Fibroblast of pulmonary artery (primary cell): Measurements from ENCODE around the gene TAS2R20.

Experiments used
- DNase-seq: peaks from one replicate; pipeline ENCODE4 v3.0.0-alpha.2; 2010; ENCODE audit warnings: low read depth
- H3K4me3 ChIP-seq: replicated peaks from 2 replicates; pipeline ENCODE4 v1.5.1; 2011; ENCODE audit warnings: low read depth, mild to moderate bottlenecking, control low read depth, low read length, moderate library complexity
- TF ChIP-seq, protein P1 (sequence below): IDR thresholded peaks from 2 replicates; pipeline ENCODE4 v1.5.1; 2011; ENCODE audit warnings: mild to moderate bottlenecking, control low read depth, low read length, inconsistent platforms; ENCODE audit errors: missing control alignments

The TAS2R20 gene

DNA sequence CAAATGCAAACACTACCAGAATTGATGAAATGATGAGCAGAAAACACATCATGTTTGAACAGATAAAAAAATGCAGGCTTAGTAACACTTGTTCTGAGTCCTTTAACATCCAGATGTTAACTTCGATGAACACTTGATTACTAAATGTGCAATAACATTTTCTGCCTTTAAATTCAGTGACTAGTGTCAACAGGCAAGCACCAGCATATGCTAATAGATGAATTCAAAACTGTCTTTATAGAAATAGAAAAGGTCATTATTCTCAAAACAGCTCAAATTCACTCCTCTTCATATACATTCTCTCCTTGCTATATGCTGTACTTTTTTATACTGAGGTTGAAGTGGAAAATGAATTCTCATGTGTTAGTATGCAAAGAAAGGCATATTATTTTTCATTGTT is 24.4 kb upstream of the TAS2R20 start, which contains the start of gene TAS2R19:
TSS of gene TAS2R19 (minus strand) at position 101 of the 400 bp plus-strand sequence. CDS start at position 52, 49 bp downstream.
- TF ChIP-seq, protein P1, sequence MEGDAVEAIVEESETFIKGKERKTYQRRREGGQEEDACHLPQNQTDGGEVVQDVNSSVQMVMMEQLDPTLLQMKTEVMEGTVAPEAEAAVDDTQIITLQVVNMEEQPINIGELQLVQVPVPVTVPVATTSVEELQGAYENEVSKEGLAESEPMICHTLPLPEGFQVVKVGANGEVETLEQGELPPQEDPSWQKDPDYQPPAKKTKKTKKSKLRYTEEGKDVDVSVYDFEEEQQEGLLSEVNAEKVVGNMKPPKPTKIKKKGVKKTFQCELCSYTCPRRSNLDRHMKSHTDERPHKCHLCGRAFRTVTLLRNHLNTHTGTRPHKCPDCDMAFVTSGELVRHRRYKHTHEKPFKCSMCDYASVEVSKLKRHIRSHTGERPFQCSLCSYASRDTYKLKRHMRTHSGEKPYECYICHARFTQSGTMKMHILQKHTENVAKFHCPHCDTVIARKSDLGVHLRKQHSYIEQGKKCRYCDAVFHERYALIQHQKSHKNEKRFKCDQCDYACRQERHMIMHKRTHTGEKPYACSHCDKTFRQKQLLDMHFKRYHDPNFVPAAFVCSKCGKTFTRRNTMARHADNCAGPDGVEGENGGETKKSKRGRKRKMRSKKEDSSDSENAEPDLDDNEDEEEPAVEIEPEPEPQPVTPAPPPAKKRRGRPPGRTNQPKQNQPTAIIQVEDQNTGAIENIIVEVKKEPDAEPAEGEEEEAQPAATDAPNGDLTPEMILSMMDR, result no peak
- DNase-seq, result no peak
- no peak within 1 kb of the TSS for H3K4me3 ChIP-seq

DNA sequence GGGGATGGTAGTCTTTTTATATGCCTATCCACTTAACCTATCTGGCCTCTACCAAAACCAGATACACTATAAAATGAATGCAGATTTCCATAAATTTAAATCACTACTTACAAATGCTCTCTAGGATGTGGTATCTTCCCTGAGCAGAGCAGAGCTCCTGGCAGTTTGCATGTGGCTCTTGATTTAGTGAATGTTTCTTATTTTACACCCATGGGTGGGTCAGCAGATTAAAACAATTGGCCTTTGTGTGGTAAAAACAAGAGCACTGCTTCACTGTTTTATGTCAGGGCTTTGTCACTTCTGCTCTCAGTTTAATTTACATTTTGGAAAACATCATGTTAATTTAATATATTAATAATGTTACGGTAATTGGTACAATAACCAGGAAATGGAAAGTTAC is 18.8 kb upstream of the TAS2R20 start:
- TF ChIP-seq, protein P1, result no peak

DNA sequence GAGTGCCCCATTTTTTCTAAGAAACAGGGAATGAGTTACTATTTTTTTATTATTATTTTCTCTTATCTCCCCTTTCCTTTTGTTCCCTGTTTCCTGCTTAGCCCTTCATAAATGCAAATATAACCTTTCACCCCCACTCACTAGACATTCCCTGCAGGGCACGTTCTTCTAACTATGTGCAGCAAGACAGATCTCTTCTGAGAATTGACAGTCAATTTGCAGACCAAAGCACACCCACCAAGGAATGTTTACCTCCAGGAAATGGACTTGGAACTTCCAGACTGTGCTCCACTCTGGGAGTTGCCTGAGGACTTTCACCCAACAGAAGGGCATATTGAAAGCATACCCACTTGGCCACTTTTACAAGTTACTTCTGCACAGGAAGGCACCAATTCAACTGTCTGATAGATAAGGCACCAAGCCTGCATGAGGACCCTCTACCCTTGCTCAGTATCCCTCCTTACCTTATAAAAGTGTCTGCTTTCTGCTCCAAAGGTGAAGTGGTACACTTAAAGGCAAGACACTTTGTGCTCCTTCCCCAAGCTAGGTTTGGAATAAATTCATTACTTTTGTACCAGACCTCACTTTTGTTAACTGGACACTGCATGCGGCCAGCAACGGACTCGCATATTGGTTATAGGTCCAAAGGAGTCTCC is 17.8 kb upstream of the TAS2R20 start:
- peak; percentile 10 for DNase-seq
- TF ChIP-seq, protein P1, result no peak
- no peak overlapping the region for H3K4me3 ChIP-seq

More for the DNA sequence above, 18.8 kb upstream of the TAS2R20 start:
- DNase-seq, result no peak
- H3K4me3 ChIP-seq, result no peak overlapping the region

DNA sequence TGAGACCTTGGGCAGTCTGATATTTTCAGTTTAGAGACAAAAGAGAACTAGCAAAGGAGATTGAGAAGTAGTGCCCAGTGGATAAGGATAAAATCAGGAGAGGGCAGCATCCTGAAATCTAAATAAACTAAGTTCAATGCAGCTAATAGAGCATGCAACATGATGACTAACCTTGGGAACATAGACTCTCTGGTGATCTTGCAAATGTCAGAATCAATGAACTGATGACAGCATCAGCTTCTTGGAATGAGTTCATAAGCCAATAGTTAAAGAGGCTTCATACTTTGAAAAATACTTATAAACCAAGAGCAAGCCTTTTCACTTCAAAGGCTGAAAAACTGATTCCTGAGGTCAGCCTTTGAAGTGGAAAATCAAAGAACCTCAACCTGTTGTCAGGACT is 16.1 kb upstream of the TAS2R20 start:
- TF ChIP-seq, protein P1, result no peak
- H3K4me3 ChIP-seq, result no peak overlapping the region
- DNase-seq, result peak; percentile 15

DNA sequence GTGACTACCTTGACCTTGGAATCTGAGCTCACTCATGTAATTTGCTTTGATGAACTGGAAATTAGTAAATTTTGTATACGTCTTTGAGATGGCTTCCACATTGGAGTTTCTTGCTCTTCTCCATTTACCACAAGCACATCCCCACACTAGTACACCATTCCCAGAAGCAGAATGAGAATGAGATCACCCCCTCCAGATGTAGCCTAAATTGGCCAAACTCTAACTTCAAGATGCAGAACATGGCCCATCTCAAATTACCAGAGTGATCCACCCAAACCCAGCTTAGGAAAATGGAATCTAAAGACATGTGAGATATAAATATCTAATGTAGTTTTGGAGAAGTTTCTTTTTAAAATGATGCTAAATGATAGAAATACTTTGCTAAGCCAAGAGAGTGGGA is 9.5 kb upstream of the TAS2R20 start:
- TF ChIP-seq, protein P1, result no peak
- H3K4me3 ChIP-seq, result no peak overlapping the region
- DNase-seq, result no peak

DNA sequence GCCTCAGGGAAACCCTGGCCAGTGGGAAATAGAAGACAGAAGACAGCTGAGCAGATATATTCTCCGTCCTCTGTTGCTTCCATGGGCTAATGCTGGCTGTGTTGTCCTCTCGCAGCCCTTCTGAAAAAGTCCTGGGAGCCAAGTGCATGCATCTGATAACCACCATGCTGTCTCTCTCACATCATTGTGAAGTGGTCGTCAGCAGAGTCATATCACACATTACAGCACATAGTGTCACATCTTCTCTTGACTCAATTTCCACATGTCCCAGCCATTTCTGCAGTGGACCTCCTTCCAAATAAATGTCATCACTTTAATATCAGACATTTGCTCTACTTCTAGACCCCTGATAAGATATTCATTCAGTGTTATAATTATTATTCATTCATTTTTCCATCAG is 3.8 kb downstream of the TAS2R20 start:
- no peak for DNase-seq
- TF ChIP-seq, protein P1, result no peak

DNA sequence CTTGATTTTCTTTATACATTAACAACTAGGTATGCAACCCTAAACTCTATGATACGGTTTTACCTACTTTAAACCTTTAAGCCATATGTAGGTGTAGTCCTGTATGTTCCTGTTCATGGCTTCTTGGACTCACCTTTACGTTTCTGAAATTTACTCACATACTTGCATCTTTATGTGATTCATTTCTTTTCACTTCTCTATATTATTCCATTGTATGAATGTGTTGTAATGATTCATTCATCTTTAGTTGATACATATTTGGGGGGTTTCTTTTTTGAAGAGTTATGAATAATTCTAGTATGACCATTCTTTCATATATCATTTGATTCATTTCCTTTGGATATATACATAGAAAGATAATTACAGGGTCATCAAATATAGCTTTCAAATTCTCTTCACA is 9.0 kb downstream of the TAS2R20 start:
- H3K4me3 ChIP-seq, result no peak overlapping the region
- TF ChIP-seq, protein P1, result no peak

More for the DNA sequence above, 3.8 kb downstream of the TAS2R20 start:
- H3K4me3 ChIP-seq, result no peak overlapping the region

More for the DNA sequence above, 9.0 kb downstream of the TAS2R20 start:
- DNase-seq, result no peak
